A673 (cell line): ENCODE data around the gene UHRF2. TPM values are rescaled to one million over a fixed set of nuclear protein-coding genes. Genes with fewer than 3 reads are reported as not detected.

Experiments
- BruUV-seq: library from RNA; stranded (reverse); fragments of 400-500 nt; replicated peaks from 2 replicates; lab custom pipeline; 2021; lab: Mats Ljungman, UMichigan
- CTCF ChIA-PET: fragments of 300-600 bp; sonication (Branson Sonifier 250); formaldehyde crosslinking; loops from one replicate; lab custom pipeline; 2022; ENCODE audit warnings: antibody characterized with exemption; lab: Charles Lee
- POLR2A ChIA-PET: fragments of 300-600 bp; sonication (Branson Sonifier 250); formaldehyde crosslinking; loops from one replicate; lab custom pipeline; 2022; ENCODE audit warnings: antibody characterized with exemption; ENCODE audit not compliant: low non-redundant PET; lab: Charles Lee
- DNase-seq: peaks from one replicate; pipeline ENCODE4 v3.0.0-alpha.2; 2015; ENCODE audit warnings: low spot score
- H3K27ac ChIP-seq: fragments of 200-600 bp; sonication (generic); 2 replicates; pipeline ENCODE4 v1.5.1; 2016; ENCODE audit warnings: mixed run types, low read depth, mild to moderate bottlenecking, mixed read lengths, antibody characterized with exemption, low read length; ENCODE audit not compliant: poor library complexity, severe bottlenecking
- H3K27me3 ChIP-seq: fragments of 200-600 bp; sonication (generic); replicated peaks from 2 replicates; pipeline ENCODE4 v1.6.1; 2017; ENCODE audit warnings: mixed run types, low read depth, mild to moderate bottlenecking, mixed read lengths, antibody characterized with exemption, low read length; ENCODE audit not compliant: insufficient read depth, poor library complexity
- H3K36me3 ChIP-seq: fragments of 200-600 bp; sonication (generic); 2 replicates; pipeline ENCODE4 v1.6.1; 2016; ENCODE audit warnings: mixed run types, mild to moderate bottlenecking, mixed read lengths, antibody characterized with exemption, low read length; ENCODE audit not compliant: insufficient read depth, poor library complexity, severe bottlenecking
- H3K4me1 ChIP-seq: fragments of 200-600 bp; sonication (generic); 2 replicates; pipeline ENCODE4 v1.6.1; 2017; ENCODE audit warnings: mixed run types, mild to moderate bottlenecking, mixed read lengths, antibody characterized with exemption, low read length; ENCODE audit not compliant: insufficient read depth, poor library complexity, severe bottlenecking
- H3K4me3 ChIP-seq: fragments of 200-600 bp; sonication (generic); 2 replicates; pipeline ENCODE4 v1.5.1; 2016; ENCODE audit warnings: low read depth, mixed run types, mild to moderate bottlenecking, mixed read lengths, low read length; ENCODE audit not compliant: poor library complexity, severe bottlenecking
- H3K9me3 ChIP-seq: fragments of 200-600 bp; sonication (generic); 2 replicates; pipeline ENCODE4 v1.6.1; 2016; ENCODE audit warnings: mixed run types, low read depth, mild to moderate bottlenecking, mixed read lengths, antibody characterized with exemption, low read length; ENCODE audit not compliant: poor library complexity, severe bottlenecking
- EZH2 ChIP-seq: fragments of 200-600 bp; sonication (generic); IDR thresholded peaks from 2 replicates; pipeline ENCODE4 v1.6.1; 2017; ENCODE audit warnings: borderline replicate concordance, low read depth, mild to moderate bottlenecking, mixed read lengths, antibody characterized with exemption, low read length; ENCODE audit not compliant: poor library complexity, severe bottlenecking
- intact Hi-C: fragments of 100-400 bp; cut with micrococcal nuclease; formaldehyde crosslinking; loops from one replicate; pipeline ENCODE4 v1.10.0; 2022; ENCODE audit not compliant: unreplicated experiment
- total RNA-seq: library from RNA; stranded (reverse); gene quantifications from 2 replicates; pipeline ENCODE4 v1.2.3, GENCODE V29; 2021
- TF ChIP-seq, protein P1 (sequence below): fragments of 300-800, 200-600 bp; sonication (generic); conservative IDR thresholded peaks from 2 replicates; pipeline ENCODE4 v1.5.1; 2017; ENCODE audit warnings: low read depth, mild to moderate bottlenecking, antibody characterized with exemption, low read length, moderate library complexity, mixed read lengths

Gene UHRF2
- total RNA-seq, 1 experiment from 2014 or later: 53.0 TPM

DNA sequence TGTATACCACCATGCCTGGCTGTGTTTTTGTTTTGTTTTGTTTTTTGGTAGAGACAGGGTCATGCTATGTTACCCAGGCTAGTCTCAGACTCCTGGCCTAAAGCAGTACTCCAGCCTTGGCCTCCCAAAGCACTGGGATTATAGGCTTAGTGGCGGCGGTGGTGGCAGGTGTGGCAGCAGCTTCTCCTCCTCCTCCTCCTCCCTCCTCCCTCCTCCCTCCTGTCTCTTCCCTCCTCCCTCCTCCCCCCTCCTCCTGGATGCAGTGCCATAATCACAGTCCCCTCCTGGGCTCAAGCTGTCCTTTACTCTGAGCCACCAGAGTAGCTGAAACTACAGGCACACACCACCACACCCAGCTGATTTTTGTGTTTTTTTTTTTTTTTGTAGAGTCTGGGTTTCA lies 71.2 kb downstream of the UHRF2 start:
- ChIA-PET CTCF (no interaction called here), POLR2A (no interaction called here)
- no TSS peak for BruUV-seq
- H3K4me3 ChIP-seq: no peak overlapping the region
- DNase-seq: no peak
- no peaks in the 10 kb centered on the region for H3K27me3 ChIP-seq
- intact Hi-C loops: no loop called here
- H3K27ac ChIP-seq: no peak overlapping the region
- H3K9me3 ChIP-seq: no peaks in the 10 kb centered on the region
- peaks cover 20% of the 10 kb centered on the region for H3K36me3 ChIP-seq
- H3K4me1 ChIP-seq: peaks cover 5% of the 10 kb centered on the region
- TF ChIP-seq EZH2: no peak
- TF ChIP-seq, protein P1, sequence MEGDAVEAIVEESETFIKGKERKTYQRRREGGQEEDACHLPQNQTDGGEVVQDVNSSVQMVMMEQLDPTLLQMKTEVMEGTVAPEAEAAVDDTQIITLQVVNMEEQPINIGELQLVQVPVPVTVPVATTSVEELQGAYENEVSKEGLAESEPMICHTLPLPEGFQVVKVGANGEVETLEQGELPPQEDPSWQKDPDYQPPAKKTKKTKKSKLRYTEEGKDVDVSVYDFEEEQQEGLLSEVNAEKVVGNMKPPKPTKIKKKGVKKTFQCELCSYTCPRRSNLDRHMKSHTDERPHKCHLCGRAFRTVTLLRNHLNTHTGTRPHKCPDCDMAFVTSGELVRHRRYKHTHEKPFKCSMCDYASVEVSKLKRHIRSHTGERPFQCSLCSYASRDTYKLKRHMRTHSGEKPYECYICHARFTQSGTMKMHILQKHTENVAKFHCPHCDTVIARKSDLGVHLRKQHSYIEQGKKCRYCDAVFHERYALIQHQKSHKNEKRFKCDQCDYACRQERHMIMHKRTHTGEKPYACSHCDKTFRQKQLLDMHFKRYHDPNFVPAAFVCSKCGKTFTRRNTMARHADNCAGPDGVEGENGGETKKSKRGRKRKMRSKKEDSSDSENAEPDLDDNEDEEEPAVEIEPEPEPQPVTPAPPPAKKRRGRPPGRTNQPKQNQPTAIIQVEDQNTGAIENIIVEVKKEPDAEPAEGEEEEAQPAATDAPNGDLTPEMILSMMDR: no peak

DNA sequence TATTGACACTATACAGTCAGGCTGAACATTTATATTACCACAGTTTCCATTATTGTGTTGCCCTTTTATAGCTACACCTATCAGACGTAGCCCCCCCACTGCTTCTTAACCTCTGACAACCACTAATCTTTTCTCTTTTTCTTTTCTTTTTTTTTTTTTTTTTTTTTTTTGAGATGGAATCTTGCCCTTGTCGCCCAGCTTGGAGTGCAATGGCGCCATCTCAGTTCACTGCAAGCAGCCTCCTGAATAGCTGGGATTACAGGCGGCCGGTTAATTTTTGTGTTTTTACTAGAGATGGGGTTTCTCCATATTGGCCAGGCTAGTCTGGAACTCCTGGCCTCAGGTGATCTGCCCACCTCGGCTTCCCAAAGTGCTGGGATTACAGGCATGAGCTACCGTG lies 75.4 kb downstream of the UHRF2 start:
- H3K4me1 ChIP-seq: no peaks in the 10 kb centered on the region
- BruUV-seq: no TSS peak
- no peak for DNase-seq
- ChIA-PET CTCF (no interaction called here), POLR2A (interaction anchor here (0.6 kb wide), 1 partner anchor 19 kb away, joined by 4 read pairs; no protein-coding TSS in a partner anchor)
- H3K27ac ChIP-seq: no peak overlapping the region
- H3K9me3 ChIP-seq: no peaks in the 10 kb centered on the region
- TF ChIP-seq, protein P1: peak; percentile 26; the same call in 1 of the 2 replicates
- no peak for TF ChIP-seq EZH2
- H3K36me3 ChIP-seq: peaks cover 6% of the 10 kb centered on the region
- H3K4me3 ChIP-seq: no peak overlapping the region
- H3K27me3 ChIP-seq: no peaks in the 10 kb centered on the region
- intact Hi-C loops: no loop called here

DNA sequence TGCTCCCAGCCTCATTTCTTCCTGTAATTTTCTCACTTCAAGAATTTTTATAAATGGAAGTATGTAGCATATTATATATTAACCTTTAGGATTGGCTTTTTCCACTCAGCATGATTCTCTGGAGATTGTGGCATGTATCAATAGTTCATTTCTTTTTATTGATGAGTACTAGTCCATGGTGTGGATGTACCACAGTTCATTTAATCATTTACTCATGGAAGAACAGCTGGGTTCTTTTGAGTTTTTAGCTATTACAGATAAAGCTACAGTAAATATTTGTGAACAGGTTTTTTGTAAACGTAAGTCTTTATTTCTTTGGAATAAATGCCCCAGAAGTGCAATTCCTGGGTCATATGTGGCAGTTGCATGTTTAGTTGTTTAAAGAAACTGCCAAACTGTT lies 76.1 kb downstream of the UHRF2 start:
- no peak for TF ChIP-seq EZH2
- TF ChIP-seq, protein P1: no peak
- Histone ChIP-seq H3K27ac (no peak overlapping the region), H3K4me1 (no peaks in the 10 kb centered on the region), H3K27me3 (no peaks in the 10 kb centered on the region), H3K36me3 (peaks cover 2% of the 10 kb centered on the region), H3K4me3 (no peak overlapping the region), H3K9me3 (no peaks in the 10 kb centered on the region)
- intact Hi-C loops: no loop called here
- ChIA-PET CTCF (no interaction called here), POLR2A (no interaction called here)
- BruUV-seq: no TSS peak
- DNase-seq: no peak
